T-helper 1 cell treated with Interleukin-12 subunit alpha and Interleukin-12 subunit beta and Interleukin-4 antibody, amounts not matched to agents 30 μg/mL and 1 μg/mL, for 36 hours (primary cell): Measurements from ENCODE around the gene OR10H3.
"Not testable (repeated sequence)": the region's sequence is repeated elsewhere in the genome, so short reads cannot be mapped to it uniquely, and the experiment has no call there.

Source experiments
- H3K27ac Mint-ChIP-seq: one replicate; pipeline ENCODE4 v1.8.0; 2021; ENCODE audit warnings: mild to moderate bottlenecking, mixed read lengths
- H3K27me3 Mint-ChIP-seq: one replicate; pipeline ENCODE4 v1.8.0; 2021; ENCODE audit warnings: low read depth, mixed read lengths
- H3K36me3 Mint-ChIP-seq: one replicate; pipeline ENCODE4 v1.8.0; 2021; ENCODE audit warnings: low read depth, mixed read lengths
- H3K4me1 Mint-ChIP-seq: one replicate; pipeline ENCODE4 v1.8.0; 2021; ENCODE audit warnings: low read depth, mixed read lengths
- H3K4me3 Mint-ChIP-seq: one replicate; pipeline ENCODE4 v1.8.0; 2021; ENCODE audit warnings: mild to moderate bottlenecking, moderate library complexity, mixed read lengths
- H3K9me3 Mint-ChIP-seq: one replicate; pipeline ENCODE4 v1.8.0; 2021; ENCODE audit warnings: mixed read lengths

Gene OR10H3

GRCh38 chr19:15758379-15758778, 20.6 kb downstream of the OR10H3 start:
- no peaks in the 10 kb centered on the region for H3K36me3 Mint-ChIP-seq
- H3K27me3 Mint-ChIP-seq: peaks cover 34% of the 10 kb centered on the region
- H3K4me1 Mint-ChIP-seq: peaks cover 4% of the 10 kb centered on the region
- no peak overlapping the region for H3K27ac Mint-ChIP-seq
- no peaks in the 10 kb centered on the region for H3K9me3 Mint-ChIP-seq
- H3K4me3 Mint-ChIP-seq: no peak overlapping the region

GRCh38 chr19:15759962-15760565, 22.3 kb downstream of the OR10H3 start:
- Mint-ChIP-seq H3K27ac (no peak overlapping the region), H3K9me3 (no peaks in the 10 kb centered on the region), H3K36me3 (no peaks in the 10 kb centered on the region), H3K27me3 (peaks cover 27% of the 10 kb centered on the region), H3K4me3 (no peak overlapping the region), H3K4me1 (peaks cover 4% of the 10 kb centered on the region)

GRCh38 chr19:15769586-15769985, 31.8 kb downstream of the OR10H3 start:
- Mint-ChIP-seq H3K4me3 (no peak overlapping the region), H3K36me3 (no peaks in the 10 kb centered on the region), H3K9me3 (no peaks in the 10 kb centered on the region), H3K27ac (no peak overlapping the region), H3K4me1 (no peaks in the 10 kb centered on the region), H3K27me3 (peaks cover 6% of the 10 kb centered on the region)

GRCh38 chr19:15774159-15774558, 36.4 kb downstream of the OR10H3 start:
- H3K4me3 Mint-ChIP-seq, H3K36me3 Mint-ChIP-seq, H3K27ac Mint-ChIP-seq, H3K9me3 Mint-ChIP-seq, H3K4me1 Mint-ChIP-seq, H3K27me3 Mint-ChIP-seq: not testable (repeated sequence)

GRCh38 chr19:15775249-15775648, 37.5 kb downstream of the OR10H3 start:
- H3K36me3 Mint-ChIP-seq: no peaks in the 10 kb centered on the region
- H3K27me3 Mint-ChIP-seq: no peaks in the 10 kb centered on the region
- H3K9me3 Mint-ChIP-seq: no peaks in the 10 kb centered on the region
- no peak overlapping the region for H3K27ac Mint-ChIP-seq
- H3K4me1 Mint-ChIP-seq: no peaks in the 10 kb centered on the region
- H3K4me3 Mint-ChIP-seq: no peak overlapping the region

- Mint-ChIP-seq H3K27ac (peak overlapping the region; percentile 34), H3K9me3 (no peaks in the 10 kb centered on the region), H3K27me3 (no peaks in the 10 kb centered on the region), H3K4me1 (no peaks in the 10 kb centered on the region), H3K4me3 (no peak overlapping the region), H3K36me3 (no peaks in the 10 kb centered on the region)
These were observed 38.5 kb downstream of the OR10H3 start for GRCh38 chr19:15776264-15776663.

- Mint-ChIP-seq H3K27me3 (no peaks in the 10 kb centered on the region), H3K9me3 (no peaks in the 10 kb centered on the region), H3K4me3 (no peak overlapping the region), H3K4me1 (no peaks in the 10 kb centered on the region), H3K27ac (no peak overlapping the region), H3K36me3 (no peaks in the 10 kb centered on the region)
These were observed 39.5 kb downstream of the OR10H3 start for GRCh38 chr19:15776991-15777970.

GRCh38 chr19:15779756-15780476, 42.1 kb downstream of the OR10H3 start:
- Mint-ChIP-seq H3K9me3 (no peaks in the 10 kb centered on the region), H3K4me3 (no peak overlapping the region), H3K36me3 (no peaks in the 10 kb centered on the region), H3K27ac (no peak overlapping the region), H3K4me1 (no peaks in the 10 kb centered on the region), H3K27me3 (no peaks in the 10 kb centered on the region)

- H3K4me1 Mint-ChIP-seq: no peaks in the 10 kb centered on the region
- no peak overlapping the region for H3K27ac Mint-ChIP-seq
- H3K4me3 Mint-ChIP-seq: no peak overlapping the region
- H3K36me3 Mint-ChIP-seq: no peaks in the 10 kb centered on the region
- H3K9me3 Mint-ChIP-seq: no peaks in the 10 kb centered on the region
- no peaks in the 10 kb centered on the region for H3K27me3 Mint-ChIP-seq
These were observed 43.0 kb downstream of the OR10H3 start for GRCh38 chr19:15780610-15781418.

- Mint-ChIP-seq H3K27me3 (no peaks in the 10 kb centered on the region), H3K9me3 (no peaks in the 10 kb centered on the region), H3K4me1 (no peaks in the 10 kb centered on the region), H3K4me3 (no peak overlapping the region), H3K36me3 (no peaks in the 10 kb centered on the region), H3K27ac (no peak overlapping the region)
These were observed 43.9 kb downstream of the OR10H3 start for GRCh38 chr19:15781661-15782060.

- H3K4me1 Mint-ChIP-seq: no peaks in the 10 kb centered on the region
- no peaks in the 10 kb centered on the region for H3K27me3 Mint-ChIP-seq
- H3K9me3 Mint-ChIP-seq: no peaks in the 10 kb centered on the region
- no peaks in the 10 kb centered on the region for H3K36me3 Mint-ChIP-seq
- no peak overlapping the region for H3K4me3 Mint-ChIP-seq
- no peak overlapping the region for H3K27ac Mint-ChIP-seq
These were observed 44.4 kb downstream of the OR10H3 start for GRCh38 chr19:15782211-15782610.

GRCh38 chr19:15782896-15783295, 45.1 kb downstream of the OR10H3 start:
- H3K36me3 Mint-ChIP-seq, H3K27ac Mint-ChIP-seq, H3K4me1 Mint-ChIP-seq, H3K4me3 Mint-ChIP-seq, H3K27me3 Mint-ChIP-seq, H3K9me3 Mint-ChIP-seq: not testable (repeated sequence)

- no peaks in the 10 kb centered on the region for H3K4me1 Mint-ChIP-seq
- no peak within 1 kb of the TSS for H3K27ac Mint-ChIP-seq
- no peak within 1 kb of the TSS for H3K4me3 Mint-ChIP-seq
- H3K27me3 Mint-ChIP-seq: peaks cover 3% of the 10 kb centered on the region
- H3K36me3 Mint-ChIP-seq: no peaks in the 10 kb centered on the region
- H3K9me3 Mint-ChIP-seq: no peaks in the 10 kb centered on the region
These were observed 49.9 kb downstream of the OR10H3 start, which contains the start of gene OR10H5 for GRCh38 chr19:15787611-15788155. OR10H5 (plus strand) TSS chr19:15787661; CDS start chr19:15794049, 6,388 bp downstream.
